LNCAP (cell line): Measurements from ENCODE around the gene SSB.

Source experiments
- TF ChIP-seq, protein P1 (sequence below): fragments of 450-650 bp; IDR thresholded peaks from 2 replicates; pipeline ENCODE4 v1.5.1; 2017; ENCODE audit warnings: mild to moderate bottlenecking

Gene SSB

DNA sequence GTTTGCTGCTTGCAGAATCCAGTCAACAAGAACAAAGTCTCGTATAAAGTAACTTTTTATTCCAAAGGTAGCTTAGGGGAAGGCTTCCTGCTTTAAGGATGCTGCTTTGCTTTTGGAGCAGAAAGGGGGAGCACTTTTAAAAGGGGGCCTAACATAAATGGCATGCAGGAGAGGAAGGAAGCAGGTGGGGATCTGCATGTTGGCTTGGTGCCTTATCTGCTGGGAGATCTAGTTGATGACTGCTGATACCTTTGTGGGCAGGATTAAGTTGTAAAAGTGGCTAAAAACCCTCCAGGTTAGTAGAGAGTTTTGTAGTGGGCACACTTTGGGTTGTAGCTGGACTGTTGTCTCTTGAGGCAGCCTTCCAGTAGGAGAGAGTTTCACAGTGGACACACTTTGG lies 51.0 kb downstream of the SSB start:
- TF ChIP-seq, protein P1, sequence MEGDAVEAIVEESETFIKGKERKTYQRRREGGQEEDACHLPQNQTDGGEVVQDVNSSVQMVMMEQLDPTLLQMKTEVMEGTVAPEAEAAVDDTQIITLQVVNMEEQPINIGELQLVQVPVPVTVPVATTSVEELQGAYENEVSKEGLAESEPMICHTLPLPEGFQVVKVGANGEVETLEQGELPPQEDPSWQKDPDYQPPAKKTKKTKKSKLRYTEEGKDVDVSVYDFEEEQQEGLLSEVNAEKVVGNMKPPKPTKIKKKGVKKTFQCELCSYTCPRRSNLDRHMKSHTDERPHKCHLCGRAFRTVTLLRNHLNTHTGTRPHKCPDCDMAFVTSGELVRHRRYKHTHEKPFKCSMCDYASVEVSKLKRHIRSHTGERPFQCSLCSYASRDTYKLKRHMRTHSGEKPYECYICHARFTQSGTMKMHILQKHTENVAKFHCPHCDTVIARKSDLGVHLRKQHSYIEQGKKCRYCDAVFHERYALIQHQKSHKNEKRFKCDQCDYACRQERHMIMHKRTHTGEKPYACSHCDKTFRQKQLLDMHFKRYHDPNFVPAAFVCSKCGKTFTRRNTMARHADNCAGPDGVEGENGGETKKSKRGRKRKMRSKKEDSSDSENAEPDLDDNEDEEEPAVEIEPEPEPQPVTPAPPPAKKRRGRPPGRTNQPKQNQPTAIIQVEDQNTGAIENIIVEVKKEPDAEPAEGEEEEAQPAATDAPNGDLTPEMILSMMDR, result no peak

DNA sequence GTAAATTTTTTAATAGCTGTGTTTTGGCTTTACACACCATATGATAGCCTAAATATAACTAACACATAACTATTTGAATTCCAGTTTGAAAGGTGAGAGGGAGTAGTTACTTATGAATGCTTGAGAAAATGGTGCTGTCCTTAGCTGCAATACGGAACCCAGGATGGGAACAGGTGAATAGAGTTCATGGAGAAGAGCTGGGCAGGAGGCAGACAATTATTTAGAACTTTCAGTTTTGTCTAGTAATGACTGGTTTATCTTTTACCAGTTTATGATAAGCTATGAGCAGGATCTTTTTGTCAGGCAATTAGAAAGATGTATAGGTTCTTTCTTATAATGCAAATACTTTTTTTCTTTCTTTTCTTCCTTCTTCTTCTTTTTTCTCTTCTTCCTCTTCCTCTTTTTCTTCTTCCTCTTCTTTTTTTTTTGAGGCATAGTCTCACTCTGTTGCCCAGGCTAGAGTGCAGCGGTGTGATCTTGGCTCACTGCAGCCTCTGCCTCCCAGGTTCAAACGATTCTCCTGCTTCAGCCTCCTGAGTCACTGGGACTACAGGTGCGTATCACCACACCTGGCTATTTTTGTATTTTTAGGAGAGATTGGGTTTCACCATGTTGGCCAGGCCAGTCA lies 54.5 kb downstream of the SSB start:
- TF ChIP-seq, protein P1, result no peak

DNA sequence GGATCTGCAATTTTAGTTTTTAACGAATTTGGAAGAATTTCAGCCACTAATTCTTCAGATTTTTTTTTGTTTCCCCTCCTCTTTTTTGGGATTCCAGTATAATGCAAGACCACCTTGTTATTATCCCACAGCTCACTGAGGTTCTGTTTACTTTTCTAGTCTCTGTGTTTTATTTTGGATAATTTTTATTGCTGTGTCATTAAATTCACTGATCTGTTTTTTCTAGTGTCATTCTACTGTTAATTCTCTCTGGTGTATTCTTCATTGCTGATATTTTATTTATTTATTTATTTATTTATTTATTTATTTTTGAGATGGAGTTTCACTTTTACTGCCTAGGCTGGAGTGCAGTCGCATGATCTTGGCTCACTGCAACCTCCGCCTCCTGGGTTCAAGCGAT lies 60.8 kb downstream of the SSB start:
- TF ChIP-seq, protein P1, result no peak

DNA sequence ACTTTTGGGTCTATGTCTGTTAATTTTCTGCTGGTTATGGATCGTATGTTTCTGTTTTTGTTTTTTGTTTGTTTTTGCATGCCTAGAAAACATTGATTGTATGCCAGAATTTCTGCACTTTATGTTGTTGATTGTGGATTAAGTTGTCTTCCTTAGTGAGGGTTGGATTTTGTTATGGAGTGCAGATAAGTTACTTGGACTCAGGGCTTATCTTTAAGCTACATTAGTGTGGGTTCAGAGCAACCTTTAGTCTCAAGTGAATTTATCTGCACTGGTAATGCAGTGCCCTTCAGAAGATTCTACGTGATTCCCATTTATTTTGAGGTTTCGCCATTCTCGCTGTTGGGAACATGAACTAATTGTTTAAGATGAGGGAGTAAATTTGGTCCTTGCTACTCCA lies 61.5 kb downstream of the SSB start:
- TF ChIP-seq, protein P1, result no peak
